H4 (cell line): ENCODE data around the gene BCL2L1. TPM values are rescaled to one million over a fixed set of nuclear protein-coding genes. Genes with fewer than 3 reads are reported as not detected.
A peak's percentile ranks its signal among the peaks of the same experiment; 100 is the strongest.

Experiments used
- DNase-seq: peaks from one replicate; pipeline ENCODE4 v3.0.0-alpha.2; 2015; ENCODE audit warnings: low spot score
- total RNA-seq: library from RNA; depleted of rRNA; stranded (reverse); fragments of >200 nt; shearing (Covaris generic); gene quantifications from 2 replicates; pipeline ENCODE4 v1.2.3, GENCODE V29; 2014

Gene BCL2L1
- total RNA-seq, 1 experiment from 2014 or later = 42.6 TPM

DNA sequence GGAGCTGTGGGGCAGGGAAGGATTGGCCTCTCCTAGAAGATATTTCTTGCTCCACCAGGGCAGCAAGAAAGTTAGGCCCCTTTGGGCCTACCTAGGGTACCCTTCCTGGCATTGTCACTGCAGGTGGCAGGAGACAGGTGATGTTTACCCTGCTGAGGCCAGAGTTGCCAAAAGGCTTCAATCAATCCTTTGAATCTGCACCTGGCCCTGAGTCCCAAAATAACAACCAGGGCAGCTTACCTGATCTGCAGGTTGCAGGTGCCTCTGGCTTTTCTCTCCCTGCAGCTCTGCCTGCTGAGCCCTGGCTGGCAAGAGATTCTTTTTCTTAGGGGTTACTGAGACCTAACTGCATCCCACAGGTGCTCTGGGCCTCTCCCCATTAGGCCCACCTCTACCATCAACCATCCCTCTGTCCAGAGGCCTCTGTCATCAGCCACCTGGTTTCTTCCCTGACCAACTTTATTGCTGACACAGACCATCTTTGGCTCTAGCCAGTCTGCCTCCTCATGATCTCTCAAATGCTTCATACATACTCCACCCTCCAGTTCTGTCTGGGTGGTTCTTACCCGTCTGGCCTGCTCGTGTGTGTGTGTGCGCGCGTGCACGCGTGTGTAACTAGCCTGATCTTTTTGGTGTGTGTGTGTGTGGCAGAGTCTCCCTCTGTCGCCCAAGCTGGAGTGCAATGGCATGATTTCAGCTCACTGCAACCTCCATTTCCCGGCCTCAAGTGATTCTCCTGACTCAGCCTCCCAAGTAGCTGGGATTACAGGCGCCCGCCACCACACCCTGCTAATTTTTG lies 13.7 kb downstream of the BCL2L1 start:
- DNase-seq = no peak

DNA sequence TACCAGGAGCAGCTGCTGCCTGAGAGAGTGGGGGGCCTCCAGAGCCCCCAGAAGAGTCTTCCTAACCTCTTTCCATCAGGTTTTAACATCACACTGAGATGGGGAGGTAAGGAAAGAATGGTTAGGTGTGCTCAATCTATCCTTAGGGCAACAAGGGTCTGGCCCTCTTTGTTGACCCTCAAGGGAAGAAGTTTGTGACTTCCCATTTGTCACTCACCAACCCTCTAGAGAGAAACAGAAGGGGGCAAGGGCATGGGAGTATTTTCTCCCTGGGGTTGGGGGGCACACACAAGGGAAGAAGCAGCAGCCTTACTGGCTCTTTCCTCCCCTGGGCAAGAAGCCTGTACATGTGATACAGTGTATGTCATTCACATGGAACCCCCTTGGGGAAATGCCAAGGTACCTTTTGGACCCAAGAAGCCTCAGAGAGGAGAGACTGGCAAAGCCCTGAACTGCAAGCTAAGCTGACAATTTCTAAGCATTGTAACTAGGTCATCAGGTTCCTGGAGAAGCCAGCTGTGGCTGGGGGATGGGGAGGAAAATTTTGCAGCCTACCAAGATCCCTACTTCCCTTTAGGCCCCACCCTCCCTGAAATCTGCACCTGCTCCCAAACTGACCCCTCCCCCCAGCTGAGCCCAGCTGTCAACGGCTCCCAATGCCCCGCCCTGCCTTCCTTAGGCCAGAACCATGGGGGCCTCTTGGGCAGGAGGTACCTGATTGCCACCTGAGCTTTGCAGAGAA lies 14.5 kb downstream of the BCL2L1 start:
- DNase-seq = no peak

- no peak for DNase-seq
These were observed 15.4 kb downstream of the BCL2L1 start for GRCh38 chr20:31707258-31707615.

DNA sequence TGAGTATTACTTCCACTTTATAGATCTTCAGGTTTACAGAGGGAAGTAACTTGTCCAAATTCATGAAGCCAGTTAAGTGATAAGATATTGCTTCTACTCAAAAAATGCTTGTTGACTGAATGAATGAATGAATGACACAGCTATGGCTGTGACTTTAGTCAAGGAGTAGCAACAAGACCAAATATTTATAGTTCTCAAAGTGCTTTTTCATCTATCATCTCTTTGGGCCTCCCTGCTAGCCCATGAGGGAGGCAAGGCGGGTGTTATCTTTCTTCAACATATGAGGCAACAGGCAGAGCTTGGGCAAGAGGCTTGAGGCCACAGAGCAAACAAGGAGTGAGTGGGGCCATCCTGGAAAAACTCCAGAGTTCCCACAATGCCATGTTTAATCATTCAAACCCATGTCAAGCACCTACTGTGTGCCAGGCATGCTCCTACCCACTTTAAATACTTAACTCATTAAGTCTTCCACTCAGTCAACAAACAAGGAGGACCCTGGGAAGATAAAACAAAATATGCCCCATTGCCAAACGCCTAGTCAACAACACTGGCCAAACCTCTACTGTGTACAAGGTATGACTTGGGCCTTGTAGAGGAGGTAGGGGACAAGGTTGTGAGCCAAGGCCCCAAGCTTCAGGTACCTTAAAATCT lies 15.9 kb downstream of the BCL2L1 start:
- no peak for DNase-seq

DNA sequence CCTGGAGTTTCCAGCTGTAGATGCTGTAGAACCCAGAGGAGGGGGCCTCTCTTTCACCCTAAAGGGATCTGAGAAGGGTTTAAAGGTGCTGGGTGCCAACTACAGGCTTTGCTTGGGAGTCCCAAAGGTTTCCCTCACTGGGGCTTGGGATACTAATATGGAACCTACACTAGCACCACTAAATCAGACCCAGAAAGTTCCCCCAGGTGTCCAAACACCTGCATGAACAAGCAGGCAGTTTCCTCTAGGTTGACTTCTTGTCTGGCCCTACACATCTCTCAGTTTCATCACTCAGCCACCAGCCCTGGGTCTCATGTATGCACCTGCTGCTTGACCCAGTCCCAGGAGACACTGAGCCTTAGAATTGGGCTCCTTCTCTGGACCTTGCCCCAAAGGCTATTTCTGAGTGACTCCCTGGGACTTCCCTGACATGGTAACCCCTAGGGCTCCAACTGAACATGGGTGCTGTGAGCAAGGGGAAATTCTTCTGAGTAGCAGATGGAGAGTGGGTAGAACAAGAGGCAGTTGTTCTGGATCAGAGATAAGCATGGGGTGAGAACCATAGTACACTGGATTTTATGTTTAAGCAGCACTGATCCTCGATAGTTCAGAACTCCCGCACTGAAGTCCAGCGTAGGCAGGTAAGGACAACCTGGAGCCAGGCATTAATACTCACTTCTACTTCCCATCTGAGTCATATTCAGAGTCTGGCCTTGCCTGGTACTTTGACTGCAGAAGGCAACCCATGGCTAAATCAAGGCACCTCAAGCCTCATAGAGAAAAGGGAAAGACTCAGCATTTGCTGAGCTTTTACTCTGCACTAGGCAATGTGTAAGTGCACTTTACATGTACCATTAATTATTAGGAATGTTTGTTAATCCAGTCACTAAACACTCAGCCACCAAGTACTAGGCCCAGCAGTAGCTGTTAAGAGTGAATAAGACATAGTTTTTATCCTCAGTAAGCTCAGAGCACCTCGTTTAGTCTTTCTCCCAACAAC lies 16.8 kb downstream of the BCL2L1 start:
- DNase-seq = no peak

DNA sequence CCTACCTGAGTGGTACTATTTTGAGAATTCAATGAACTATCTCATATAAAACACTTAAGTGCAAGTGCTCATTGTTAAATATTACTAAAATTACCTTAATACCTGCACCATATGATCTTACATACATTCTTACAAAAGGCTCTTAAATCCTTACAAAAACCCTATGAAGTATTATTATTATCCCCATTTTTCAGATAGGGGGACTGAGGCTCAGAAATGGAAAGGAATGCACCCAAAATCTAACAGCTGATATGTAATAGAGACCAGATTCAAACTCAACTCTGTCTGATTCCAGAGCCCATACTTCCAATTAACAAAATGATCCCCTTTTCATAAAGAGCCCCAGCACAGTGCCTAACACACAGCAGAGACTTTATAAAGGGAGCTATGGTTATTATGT lies 17.5 kb downstream of the BCL2L1 start:
- DNase-seq = no peak

- peak; percentile 51 for DNase-seq
These were observed 18.2 kb downstream of the BCL2L1 start for GRCh38 chr20:31704225-31705119.

DNA sequence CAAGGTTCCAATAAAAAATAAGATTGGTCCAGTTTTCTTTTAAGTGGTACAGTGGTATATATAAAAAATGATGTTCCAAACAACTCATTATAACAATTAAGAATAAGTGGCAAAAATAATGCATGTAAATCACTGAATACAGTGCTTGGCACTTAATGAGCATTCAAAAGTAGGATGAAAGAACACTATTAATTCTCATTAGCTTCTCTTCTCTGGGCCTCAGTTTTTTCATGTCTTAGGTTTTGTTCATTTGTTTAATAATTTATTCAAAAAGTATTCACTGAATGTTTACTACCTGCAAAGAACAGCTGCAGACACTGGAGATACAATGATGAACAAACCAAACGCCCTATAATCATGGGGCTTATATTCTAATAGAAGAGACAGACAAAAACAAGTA lies 21.1 kb downstream of the BCL2L1 start:
- DNase-seq = no peak

DNA sequence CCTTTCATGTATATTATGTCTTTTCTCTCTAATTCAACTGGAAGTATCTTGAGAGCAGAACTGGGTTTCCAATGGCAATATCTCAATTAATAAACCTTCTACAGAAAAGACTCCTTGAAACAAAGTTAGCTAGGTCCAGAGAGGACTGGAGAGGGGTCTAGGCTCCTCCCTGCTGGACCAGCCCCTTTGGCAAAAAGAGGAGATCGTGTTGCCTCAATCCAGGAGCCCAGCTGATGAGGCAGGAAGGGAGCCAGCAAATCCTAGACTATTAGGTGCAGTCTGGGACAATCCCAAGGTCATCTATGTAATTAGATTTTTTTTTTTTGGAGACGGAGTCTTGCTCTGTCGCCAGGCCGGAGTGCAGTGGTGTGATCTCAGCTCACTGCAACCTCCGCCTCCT lies 21.9 kb downstream of the BCL2L1 start:
- no peak for DNase-seq

GRCh38 chr20:31699801-31700728 lies 22.6 kb downstream of the BCL2L1 start:
- no peak for DNase-seq

DNA sequence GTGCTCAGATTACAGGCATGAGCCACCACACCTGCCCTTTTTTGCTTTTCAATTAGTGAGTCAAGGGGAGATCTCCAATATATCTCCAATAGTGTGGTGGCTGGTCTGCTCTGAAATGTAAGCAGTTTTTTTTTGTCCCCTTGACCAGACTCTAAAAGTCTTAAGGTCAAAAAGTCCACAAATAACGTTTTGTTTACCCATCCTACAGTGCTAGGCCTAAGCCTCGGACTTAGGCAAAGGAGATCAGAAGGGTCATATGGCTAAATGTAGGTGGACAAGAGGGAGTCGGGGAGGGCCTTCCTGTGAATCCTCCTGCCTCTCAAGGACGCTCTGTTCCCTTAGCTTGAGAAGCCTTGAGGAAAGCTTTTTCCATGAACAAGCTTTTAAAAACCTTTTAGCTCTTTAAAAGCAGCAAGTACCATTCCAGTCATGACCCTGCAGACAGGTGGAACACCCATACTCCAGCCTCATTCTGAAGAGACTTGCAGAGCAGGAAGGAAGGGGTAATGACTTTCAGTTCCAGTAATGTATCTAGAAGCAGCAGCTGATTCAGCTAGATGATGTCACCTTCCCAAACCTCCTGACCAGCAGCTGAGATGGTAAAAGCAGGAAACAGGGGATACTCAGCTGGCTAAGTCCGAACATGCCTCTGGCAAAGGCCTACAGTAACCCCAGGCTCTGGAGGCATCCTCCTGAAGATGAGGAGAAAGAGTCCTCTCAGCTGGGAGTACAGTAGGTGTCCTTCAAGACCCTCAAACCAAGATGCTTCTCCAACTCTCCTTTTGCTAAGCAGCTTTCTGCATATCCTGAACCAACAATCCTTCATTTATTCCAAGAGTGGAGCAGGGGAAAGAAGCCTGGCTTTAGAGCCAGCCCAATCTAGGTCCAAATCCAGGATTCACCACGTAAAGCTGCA lies 23.6 kb downstream of the BCL2L1 start:
- DNase-seq = peak; percentile 95

GRCh38 chr20:31698243-31698802 lies 24.3 kb downstream of the BCL2L1 start:
- DNase-seq = no peak

DNA sequence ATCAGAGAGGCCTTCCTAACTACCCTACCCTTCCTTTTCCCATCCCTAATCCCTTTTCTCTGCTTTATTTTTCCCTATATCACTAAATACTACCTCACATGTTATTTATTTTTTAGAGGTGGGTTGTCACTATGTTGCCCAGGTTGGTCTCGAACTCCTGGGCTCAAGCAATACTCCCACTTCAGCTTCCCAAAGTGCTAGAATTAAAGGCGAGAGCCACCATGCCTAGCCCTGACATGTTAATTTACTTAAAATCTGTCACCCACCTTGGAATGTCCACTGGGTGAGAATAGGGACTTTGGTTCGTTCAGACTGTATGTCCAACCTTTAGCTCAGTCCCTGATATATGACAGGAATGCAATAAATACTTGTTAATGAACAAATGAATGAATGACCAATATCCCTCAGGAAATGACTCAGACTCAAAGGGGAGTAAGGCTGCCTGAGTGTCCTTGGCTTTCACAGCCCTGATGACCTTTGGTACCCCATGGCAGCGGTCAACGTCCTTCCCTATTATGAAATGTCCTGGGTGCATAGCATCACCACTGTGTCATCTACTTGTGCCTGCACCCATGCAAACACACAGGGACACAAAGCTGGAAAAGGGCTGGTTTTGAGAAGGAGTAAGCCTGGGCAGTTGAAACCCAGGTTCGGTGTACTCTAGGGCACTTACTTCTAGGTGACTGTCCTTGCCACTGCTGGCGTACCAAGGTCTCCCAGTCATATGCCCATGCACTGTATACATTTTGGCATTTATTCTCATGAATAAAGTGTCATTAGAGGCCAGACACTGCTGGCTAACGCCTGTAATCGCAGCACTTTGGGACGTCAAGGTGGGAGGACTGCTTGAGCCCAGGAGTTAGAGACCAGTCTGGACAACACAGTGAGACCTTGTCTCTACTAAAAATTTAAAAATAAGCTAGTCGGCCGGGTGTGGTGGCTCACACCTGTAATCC lies 26.5 kb downstream of the BCL2L1 start:
- DNase-seq = no peak

DNA sequence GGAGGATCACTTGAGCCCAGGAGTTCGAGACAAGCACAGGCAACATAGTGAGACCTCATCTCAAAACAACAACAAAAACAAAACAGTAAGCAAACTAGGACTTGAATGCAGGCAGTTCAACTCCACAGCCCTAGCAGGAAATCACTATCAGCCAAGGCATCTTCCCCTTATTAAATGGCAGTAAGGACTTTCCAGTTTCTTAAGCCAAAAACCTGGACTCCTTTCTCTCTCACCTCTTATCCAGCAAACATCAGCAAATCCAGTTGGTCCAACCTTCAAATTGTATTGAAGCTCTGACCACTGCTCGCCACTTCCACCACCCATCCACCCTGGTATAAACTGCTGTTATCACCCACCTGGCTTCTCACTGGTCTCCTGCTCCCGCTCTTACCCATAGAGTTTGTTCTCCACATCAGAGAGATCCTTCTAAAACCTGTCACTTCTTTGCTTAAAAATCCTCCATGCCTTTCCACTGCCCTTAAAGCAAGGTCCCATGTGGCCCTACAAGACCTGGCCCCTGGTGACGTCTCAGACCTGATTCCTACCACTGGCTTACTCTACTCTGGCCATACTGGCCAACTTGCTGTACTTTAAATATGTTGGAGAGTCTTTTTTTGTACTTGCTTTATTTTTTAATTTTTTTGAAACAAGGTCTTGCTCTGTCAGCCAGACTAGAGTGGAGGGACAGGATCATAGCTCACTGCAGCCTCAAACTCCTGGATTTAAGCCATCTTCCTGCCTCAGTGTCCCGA lies 27.6 kb downstream of the BCL2L1 start:
- DNase-seq = no peak

DNA sequence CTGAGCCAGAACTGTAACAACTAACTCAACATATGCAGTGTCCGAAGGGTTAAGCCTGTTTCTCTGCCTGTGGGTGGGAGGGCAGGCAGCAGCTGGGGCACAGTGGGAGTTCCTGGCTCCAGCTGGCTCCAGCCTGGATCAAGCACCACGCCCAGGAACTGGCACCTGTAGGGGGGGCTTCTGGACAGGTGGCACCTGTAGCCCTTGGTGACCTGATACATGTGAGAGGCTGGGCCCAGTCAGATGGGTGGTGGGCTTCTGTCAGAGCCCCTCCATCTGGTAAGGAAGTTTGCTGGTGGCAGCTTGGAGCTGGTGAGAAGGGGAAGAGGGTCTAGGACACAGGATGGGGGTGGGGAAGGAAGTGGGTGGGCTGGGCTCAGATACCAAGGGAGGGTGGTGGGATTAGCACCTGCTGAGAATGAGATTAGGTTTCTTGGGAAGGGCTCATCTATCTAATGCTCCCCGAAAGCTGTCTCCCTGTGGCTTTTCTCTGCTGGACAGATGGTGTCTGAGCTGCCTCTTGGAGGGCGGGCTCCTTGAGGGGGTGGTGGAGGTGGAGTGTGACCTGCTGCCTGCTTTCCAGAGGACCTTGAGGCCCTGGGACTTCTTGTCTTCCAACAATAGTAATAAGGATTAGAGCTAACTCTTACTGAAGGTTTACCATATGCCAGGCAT lies 28.5 kb downstream of the BCL2L1 start:
- no peak for DNase-seq
